Astrocyte of the cerebellum (primary cell): Measurements from ENCODE around the gene COL25A1.

Source experiments
- DNase-seq: peaks from one replicate; pipeline ENCODE4 v3.0.0-alpha.2; 2011; ENCODE audit warnings: low read depth
- H3K4me3 ChIP-seq: 2 replicates; pipeline ENCODE4 v1.5.1; 2011; ENCODE audit warnings: mild to moderate bottlenecking, low read depth, low read length, moderate library complexity
- in situ Hi-C: cut with HindIII; loops from 2 replicates; pipeline ENCODE4 v1.10.0; 2017; ENCODE audit warnings: low sequenced_read_pairs
- TF ChIP-seq, protein P1 (sequence below): IDR thresholded peaks from 2 replicates; pipeline ENCODE4 v1.5.1; 2012; ENCODE audit warnings: low read length, low read depth, moderate library complexity, mild to moderate bottlenecking; ENCODE audit errors: missing control alignments

Gene COL25A1

DNA sequence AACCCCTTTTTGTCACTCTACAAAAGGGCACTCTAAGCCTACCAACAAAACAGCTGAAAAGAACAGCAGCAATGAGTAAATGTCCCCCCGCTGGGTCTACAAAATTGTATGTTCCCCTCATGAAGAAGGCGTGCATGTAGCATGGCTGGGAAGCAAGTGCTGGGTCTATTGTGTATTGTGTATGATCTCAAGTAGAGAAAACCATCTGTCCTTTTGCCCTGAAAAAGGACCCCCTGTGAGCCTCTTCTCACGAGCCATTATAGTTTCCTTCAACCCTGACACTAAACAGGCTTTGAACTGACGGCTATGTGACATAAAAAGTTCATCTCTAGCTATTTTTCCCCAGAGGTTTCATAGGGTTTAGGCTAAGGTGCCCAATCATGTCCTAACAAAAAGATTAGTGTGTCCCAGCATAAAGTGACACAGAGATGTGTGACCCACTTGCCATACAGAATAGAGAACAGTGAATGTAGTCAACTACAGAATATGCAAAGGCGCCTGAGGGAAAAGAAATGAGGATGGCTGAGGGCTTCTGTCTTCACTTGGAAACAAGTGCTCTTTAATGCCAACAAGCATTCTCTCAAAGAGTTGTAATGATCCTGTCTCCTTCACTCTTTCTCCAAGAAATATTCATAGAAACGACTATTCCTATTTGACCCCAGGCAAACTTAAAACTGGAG is 27.3 kb downstream of the COL25A1 start:
- DNase-seq, result no peak
- in situ Hi-C loops, result no loop called here
- no peak overlapping the region for H3K4me3 ChIP-seq
- TF ChIP-seq, protein P1, sequence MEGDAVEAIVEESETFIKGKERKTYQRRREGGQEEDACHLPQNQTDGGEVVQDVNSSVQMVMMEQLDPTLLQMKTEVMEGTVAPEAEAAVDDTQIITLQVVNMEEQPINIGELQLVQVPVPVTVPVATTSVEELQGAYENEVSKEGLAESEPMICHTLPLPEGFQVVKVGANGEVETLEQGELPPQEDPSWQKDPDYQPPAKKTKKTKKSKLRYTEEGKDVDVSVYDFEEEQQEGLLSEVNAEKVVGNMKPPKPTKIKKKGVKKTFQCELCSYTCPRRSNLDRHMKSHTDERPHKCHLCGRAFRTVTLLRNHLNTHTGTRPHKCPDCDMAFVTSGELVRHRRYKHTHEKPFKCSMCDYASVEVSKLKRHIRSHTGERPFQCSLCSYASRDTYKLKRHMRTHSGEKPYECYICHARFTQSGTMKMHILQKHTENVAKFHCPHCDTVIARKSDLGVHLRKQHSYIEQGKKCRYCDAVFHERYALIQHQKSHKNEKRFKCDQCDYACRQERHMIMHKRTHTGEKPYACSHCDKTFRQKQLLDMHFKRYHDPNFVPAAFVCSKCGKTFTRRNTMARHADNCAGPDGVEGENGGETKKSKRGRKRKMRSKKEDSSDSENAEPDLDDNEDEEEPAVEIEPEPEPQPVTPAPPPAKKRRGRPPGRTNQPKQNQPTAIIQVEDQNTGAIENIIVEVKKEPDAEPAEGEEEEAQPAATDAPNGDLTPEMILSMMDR, result no peak

DNA sequence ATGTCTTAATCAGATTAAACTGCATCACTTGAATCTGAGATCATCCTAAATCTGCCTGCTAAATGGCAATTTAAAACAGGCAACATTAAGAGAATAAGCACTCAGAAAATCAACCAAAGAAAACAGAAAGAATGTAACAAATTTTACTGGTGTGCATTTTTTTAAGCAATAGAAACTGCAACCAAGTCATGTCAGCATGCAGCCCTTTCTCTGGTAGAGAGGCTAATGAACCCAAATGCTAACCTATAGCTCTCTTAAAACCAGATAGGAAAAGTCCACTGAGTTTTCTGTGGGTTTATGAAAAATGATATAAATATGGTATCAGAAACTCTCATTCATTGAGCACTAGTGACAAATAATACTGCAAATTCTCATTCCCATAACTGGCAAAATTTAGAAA is 35.6 kb downstream of the COL25A1 start:
- no peak for DNase-seq
- in situ Hi-C loops, result no loop called here
- no peak overlapping the region for H3K4me3 ChIP-seq
- TF ChIP-seq, protein P1, result no peak

DNA sequence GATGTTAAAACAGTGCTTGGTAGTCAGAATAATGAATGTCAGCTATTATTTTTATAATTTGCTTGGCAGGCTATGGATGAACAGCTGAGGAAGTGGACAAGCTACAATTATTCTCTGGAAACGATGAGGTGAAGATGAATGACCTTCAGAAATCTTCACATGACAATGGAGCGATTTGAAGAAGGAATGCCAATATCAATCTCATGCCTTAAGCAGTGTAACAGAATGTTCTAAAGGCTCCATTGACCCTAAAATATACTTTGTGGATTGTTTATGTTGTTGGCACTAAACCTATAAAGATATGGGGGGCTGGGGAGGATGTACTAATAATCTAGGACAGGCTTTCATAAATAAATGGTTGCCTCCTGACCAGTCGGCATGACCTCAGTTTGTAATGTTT is 36.2 kb downstream of the COL25A1 start:
- TF ChIP-seq, protein P1, result no peak
- DNase-seq, result no peak
- no peak overlapping the region for H3K4me3 ChIP-seq
- in situ Hi-C loops, result no loop called here

DNA sequence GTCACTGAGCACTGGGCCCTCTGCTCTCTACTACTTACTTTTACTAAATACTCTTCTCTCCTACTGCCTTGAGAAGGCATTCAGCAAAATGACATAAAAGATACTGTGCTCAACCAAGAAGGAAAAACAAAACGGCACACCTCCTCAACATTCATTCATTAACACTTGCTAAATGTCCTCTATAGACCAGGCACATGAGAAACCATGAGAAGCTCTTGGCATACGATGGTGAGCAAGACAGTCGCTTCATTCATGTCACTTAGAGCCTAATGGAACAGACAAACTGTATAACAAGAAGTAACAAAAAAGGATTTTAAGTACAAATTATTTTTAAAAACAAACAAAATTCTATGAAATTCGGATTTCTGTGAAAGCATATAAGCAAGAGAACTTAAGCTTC is 38.7 kb downstream of the COL25A1 start:
- no peak overlapping the region for H3K4me3 ChIP-seq
- in situ Hi-C loops, result no loop called here
- no peak for DNase-seq
- TF ChIP-seq, protein P1, result no peak

DNA sequence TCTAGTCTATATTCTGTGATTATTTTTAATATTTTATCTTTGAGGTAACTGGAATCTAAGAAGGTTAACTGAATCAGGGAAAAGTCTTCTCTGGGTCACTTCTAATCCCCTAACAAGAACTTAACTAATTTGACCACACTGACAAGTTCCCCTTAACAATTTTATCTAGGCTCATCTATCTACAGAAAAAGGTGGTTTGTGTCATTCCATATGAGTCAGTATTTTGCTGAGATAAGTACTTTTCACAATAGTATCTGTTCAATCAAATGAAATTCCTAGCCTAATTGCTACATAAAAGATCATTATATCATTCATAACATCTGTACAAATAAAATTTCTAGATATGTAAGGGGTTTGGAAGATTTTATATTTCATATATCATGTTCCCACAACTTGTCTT is 45.6 kb downstream of the COL25A1 start:
- in situ Hi-C loops, result no loop called here
- H3K4me3 ChIP-seq, result no peak overlapping the region
- no peak for DNase-seq
- TF ChIP-seq, protein P1, result no peak

DNA sequence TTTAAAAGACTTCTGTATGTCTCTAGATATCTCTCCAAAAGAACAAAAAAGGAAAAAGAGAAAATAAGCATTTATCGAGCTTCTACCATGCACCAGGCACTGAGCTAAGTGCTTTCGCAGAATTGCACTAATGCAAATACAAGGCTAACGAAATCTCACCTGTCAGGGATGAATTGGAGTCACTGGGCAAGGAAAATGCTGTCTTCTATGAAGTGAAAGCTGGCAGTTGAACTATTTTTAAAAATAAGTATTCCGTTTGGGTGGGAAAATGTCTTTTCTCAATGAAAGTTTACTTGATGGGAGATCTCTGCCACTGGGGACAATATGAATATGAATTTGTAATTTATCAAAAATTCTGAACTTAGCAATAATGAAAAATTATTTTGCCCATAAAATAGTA is 47.6 kb downstream of the COL25A1 start:
- in situ Hi-C loops, result no loop called here
- TF ChIP-seq, protein P1, result no peak
- no peak overlapping the region for H3K4me3 ChIP-seq
- no peak for DNase-seq
